Testis (tissue), 3 donors: Measurements from ENCODE around the gene GNG5. TPM values are rescaled to one million over a fixed set of nuclear protein-coding genes. Genes with fewer than 3 reads are reported as not detected.

ENCODE experiments used
- DNase-seq: peaks from one replicate; pipeline ENCODE4 v3.0.0-alpha.2; 2019
- H3K27ac ChIP-seq, 2 donors: fragments of 200-600 bp; sonication (generic); one replicate each; pipeline ENCODE4 v1.5.1; 2019
- H3K27me3 ChIP-seq: fragments of 200-600 bp; sonication (generic); one replicate; pipeline ENCODE4 v1.5.1; 2019
- H3K36me3 ChIP-seq: fragments of 200-600 bp; sonication (generic); one replicate; pipeline ENCODE4 v1.5.1; 2017; ENCODE audit warnings: low read depth; ENCODE audit errors: missing control alignments
- H3K4me1 ChIP-seq: fragments of 200-600 bp; sonication (generic); one replicate; pipeline ENCODE4 v1.5.1; 2019
- H3K4me3 ChIP-seq, 2 donors: fragments of 200-600 bp; sonication (generic); one replicate each; pipeline ENCODE4 v1.5.1; 2017 to 2019
- H3K9me3 ChIP-seq: fragments of 200-600 bp; sonication (generic); one replicate; pipeline ENCODE4 v1.5.1; 2017
- CTCF ChIP-seq, 3 experiments: fragments of 450-650 bp in 2 of 3; fragments of 200-600 bp in 1 of 3; sonication (generic) in 1 of 3; IDR thresholded peaks; one replicate each; pipeline ENCODE4 v1.5.1; 2016 to 2019; ENCODE audit warnings: antibody characterized with exemption in 3 of 3, mild to moderate bottlenecking in 2 of 3, moderate library complexity in 1 of 3
- POLR2A ChIP-seq: fragments of 450-650 bp; IDR thresholded peaks from one replicate; pipeline ENCODE4 v1.6.1; 2017; ENCODE audit warnings: antibody characterized with exemption, mild to moderate bottlenecking, moderate library complexity
- WGBS, 2 donors: methylation state at CpG; one replicate each; pipeline ENCODE4 v1.1.5; 2018; 5-methylcytosine and 5-hydroxymethylcytosine counted together
- intact Hi-C: fragments of 100-400 bp; cut with DNase I; formaldehyde crosslinking; loops from one replicate; pipeline ENCODE4 v1.15.1; 2023; ENCODE audit warnings: low total_unique reads
- polyA plus RNA-seq: library from polyadenylated mRNA; stranded (reverse); fragments of 350-450 nt; fragmentation: Illumina TruSeq; extraction: RNeasy Lipid Tissue Mini Kit (QIAGEN cat#74804); gene quantifications from one replicate; pipeline ENCODE4 v1.2.3, GENCODE V29; 2014; ENCODE audit warnings: low read depth, low replicate concordance; ENCODE audit not compliant: insufficient read depth
- total RNA-seq, 2 donors: library from RNA; depleted of rRNA; stranded (reverse); fragments of >200 nt; gene quantifications; one replicate each; pipeline ENCODE4 v1.2.3, GENCODE V29; 2016

Gene GNG5
- total and polyA plus RNA-seq, 3 donors from 2014 or later: 113 to 193 (median 143) TPM

- H3K9me3 ChIP-seq: no peaks in the 10 kb centered on the region
- TF ChIP-seq POLR2A (no peak), CTCF (IDR thresholded peaks at IDR 0.05) (no peak)
- H3K27me3 ChIP-seq: no peaks in the 10 kb centered on the region
- H3K36me3 ChIP-seq: no peaks in the 10 kb centered on the region
- no peak overlapping the region for H3K4me3 ChIP-seq
- intact Hi-C loops: no loop called here
- peaks cover 8% of the 10 kb centered on the region for H3K4me1 ChIP-seq
- DNase-seq: no peak
- H3K27ac ChIP-seq: no peak overlapping the region
- 69 to 70% methylated on average over 4 of the region's 4 CpGs for WGBS, 2 donors
Observed at GRCh38 chr1:84480650-84481049, 25.7 kb downstream of the GNG5 start.

DNA sequence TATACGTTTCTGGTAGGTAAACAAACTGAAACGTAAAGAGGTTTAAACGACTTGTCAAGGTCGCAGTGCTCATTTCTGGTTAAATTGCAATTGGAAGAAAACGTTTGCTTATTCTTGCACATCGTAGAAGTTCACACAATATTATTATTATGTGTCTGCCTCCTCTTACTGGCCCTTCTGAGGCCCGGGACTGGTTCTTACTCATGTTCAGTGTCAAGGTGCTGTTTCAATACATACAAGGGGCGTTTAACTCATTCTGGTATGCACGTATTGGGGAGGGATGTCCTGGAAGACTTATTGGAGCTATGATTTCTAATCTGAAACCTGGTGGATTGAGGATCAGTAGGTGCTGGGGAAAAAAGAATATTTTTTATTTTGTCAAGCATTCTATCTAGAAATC lies 26.4 kb downstream of the GNG5 start:
- TF ChIP-seq POLR2A (no peak), CTCF (IDR thresholded peaks at IDR 0.05) (no peak)
- Histone ChIP-seq H3K36me3 (no peaks in the 10 kb centered on the region), H3K4me1 (peaks cover 8% of the 10 kb centered on the region), H3K9me3 (no peaks in the 10 kb centered on the region), H3K27me3 (no peaks in the 10 kb centered on the region), H3K4me3 (peak overlapping the region; percentile 83 to 84), H3K27ac (peak overlapping the region in 1 of 2 donors; percentile 85)
- intact Hi-C loops: no loop called here
- DNase-seq: no peak
- 4 to 6% methylated on average over 9 of the region's 9 CpGs for WGBS, 2 donors

- H3K36me3 ChIP-seq: no peaks in the 10 kb centered on the region
- H3K27me3 ChIP-seq: no peaks in the 10 kb centered on the region
- 3 to 4% methylated on average over 44 to 51 of the region's 51 CpGs for WGBS, 2 donors
- intact Hi-C loops: no loop called here
- no peak for TF ChIP-seq CTCF (IDR thresholded peaks at IDR 0.05)
- no peak for TF ChIP-seq POLR2A
- peak within 1 kb of the TSS; percentile 80 to 85 for H3K27ac ChIP-seq
- peak within 1 kb of the TSS; percentile 83 to 84 for H3K4me3 ChIP-seq
- peak; percentile 85 for DNase-seq
- H3K9me3 ChIP-seq: no peaks in the 10 kb centered on the region
- H3K4me1 ChIP-seq: peaks cover 8% of the 10 kb centered on the region
Observed at GRCh38 chr1:84478876-84479868, 27.2 kb downstream of the GNG5 start, which contains the start of gene RPF1. RPF1 (plus strand) TSS chr1:84479266; CDS start chr1:84479282, 16 bp downstream.

DNA sequence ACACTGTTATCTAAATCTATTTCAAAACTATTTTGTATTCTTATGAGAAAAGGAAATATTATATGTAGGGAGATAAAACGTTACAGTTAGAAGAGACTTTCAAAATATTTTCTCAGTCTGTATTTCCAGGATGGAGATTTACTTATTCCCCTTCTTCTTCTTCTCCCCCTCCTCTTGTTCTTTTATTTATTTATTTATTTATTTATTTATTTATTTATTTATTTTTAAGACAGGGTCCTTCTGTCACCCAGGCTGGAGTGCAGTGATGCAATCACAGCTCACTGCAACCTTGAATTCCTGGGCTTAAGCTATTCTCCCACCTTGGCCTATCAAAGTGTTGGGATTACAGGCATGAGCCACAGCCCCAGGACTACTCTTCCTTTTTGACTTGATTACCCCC lies 30.2 kb downstream of the GNG5 start:
- Histone ChIP-seq H3K27ac (no peak overlapping the region), H3K9me3 (no peaks in the 10 kb centered on the region), H3K36me3 (no peaks in the 10 kb centered on the region), H3K4me3 (no peak overlapping the region), H3K27me3 (no peaks in the 10 kb centered on the region), H3K4me1 (peaks cover 7% of the 10 kb centered on the region)
- intact Hi-C loops: no loop called here
- TF ChIP-seq POLR2A: no peak
- TF ChIP-seq CTCF (IDR thresholded peaks at IDR 0.05): no peak
- no peak for DNase-seq
- 73 to 74% methylated on average over 1 of the region's 1 CpG for WGBS, 2 donors
